Measurements from ENCODE around the gene OR2G2. TPM values are rescaled to one million over a fixed set of nuclear protein-coding genes. Genes with fewer than 3 reads are reported as not detected.

Gene OR2G2
- polyA plus RNA-seq, 1 of the 3 experiments (the other 2 are of a cell fraction), result not detected

- no peaks in the 10 kb centered on the region for H3F3A ChIP-seq (replicated peaks; ENCODE audit: insufficient read depth)
- TF ChIP-seq RXRA (IDR thresholded peaks at IDR 0.05; ENCODE audit: borderline replicate concordance, low read depth) (no peak), SMC3 (IDR thresholded peaks at IDR 0.05; ENCODE audit: low read depth, low read length) (no peak), EP300 (IDR thresholded peaks at IDR 0.05; ENCODE audit: borderline replicate concordance in 1 of 2, low read depth in 1 of 2, low read length in 1 of 2) (no peak), NFIC (IDR thresholded peaks at IDR 0.05; ENCODE audit: borderline replicate concordance) (no peak), IRF3 (IDR thresholded peaks at IDR 0.05; ENCODE audit: low read depth, low read length) (no peak), RFX5 (IDR thresholded peaks at IDR 0.05; ENCODE audit: low read length) (no peak), SIN3A (IDR thresholded peaks at IDR 0.05; ENCODE audit: borderline replicate concordance, low read depth, low read length) (no peak), NRF1 (IDR thresholded peaks at IDR 0.05; ENCODE audit: low read depth, low read length) (no peak), MEF2A (IDR thresholded peaks at IDR 0.05; ENCODE audit: borderline replicate concordance, low read depth) (no peak), GABPA (IDR thresholded peaks at IDR 0.05; ENCODE audit: low read depth) (no peak), PBX3 (IDR thresholded peaks at IDR 0.05) (no peak), EZH2phosphoT487 (IDR thresholded peaks at IDR 0.05; ENCODE audit: borderline replicate concordance, low read depth) (no peak), RCOR1 (IDR thresholded peaks at IDR 0.05; ENCODE audit: low read length) (no peak), ELF1 (IDR thresholded peaks at IDR 0.05) (no peak), FOSL2 (IDR thresholded peaks at IDR 0.05; ENCODE audit: borderline replicate concordance, low read depth) (no peak), ZBTB33 (IDR thresholded peaks at IDR 0.05; ENCODE audit: borderline replicate concordance, low read depth) (no peak), POLR2AphosphoS5 (IDR thresholded peaks at IDR 0.05; ENCODE audit: low read depth, low read length) (no peak), CHD2 (IDR thresholded peaks at IDR 0.05; ENCODE audit: low read length, partially characterized antibody) (no peak), JUND (IDR thresholded peaks at IDR 0.05) (no peak), MXI1 (IDR thresholded peaks at IDR 0.05; ENCODE audit: low read depth, low read length) (no peak)
- no peaks in the 10 kb centered on the region for H4K20me1 ChIP-seq (ENCODE audit: insufficient read depth)
- ChIA-PET POLR2A (no interaction called here), CTCF (no interaction called here)
- WGBS (ENCODE audit: low lambda C conversion rate), result 0% methylated on average over 2 of the region's 2 CpGs
- DNase-seq, result no peak
- H3K4me2 ChIP-seq, result no peak within 1 kb of the TSS
- H3K27ac ChIP-seq (ENCODE audit: low read depth in 2 of 2, low read length in 1 of 2), result no peak within 1 kb of the TSS
- no peak within 1 kb of the TSS for H2AFZ ChIP-seq (ENCODE audit: low read depth)
- no peaks in the 10 kb centered on the region for H3K27me3 ChIP-seq (ENCODE audit: insufficient read depth)
- H3K36me3 ChIP-seq (replicated peaks in 1 of 2; ENCODE audit: control insufficient read depth in 1 of 2, insufficient read depth in 2 of 2, low read length in 1 of 2), result no peaks in the 10 kb centered on the region
- no peaks in the 10 kb centered on the region for H3K4me1 ChIP-seq (ENCODE audit: control insufficient read depth in 1 of 2, insufficient read depth in 2 of 2, low read depth in 1 of 2, low read length in 1 of 2)
- H3K9ac ChIP-seq, result no peak within 1 kb of the TSS
- no peaks in the 10 kb centered on the region for H3K79me2 ChIP-seq (ENCODE audit: insufficient read depth)
- no peaks in the 10 kb centered on the region for H3K9me3 ChIP-seq
- H3K4me3 ChIP-seq (ENCODE audit: low read depth in 2 of 2, low read length in 1 of 2), result no peak within 1 kb of the TSS
- H3K9me2 ChIP-seq, result no peaks in the 10 kb centered on the region
These were observed 17.1 kb downstream of the OR2G2 start, which contains the start of gene OR2G3 for GRCh38 chr1:247605286-247605685. OR2G3 (plus strand) TSS chr1:247605586; CDS start chr1:247605586, 0 bp downstream.

Measured in SK-N-SH (cell line).